HUDEP-2 (cell line): ENCODE measurements around the gene RPTOR.

ENCODE experiments used
- DNase-seq, 76 experiments: peaks; one replicate each; lab custom pipeline; 2025; ENCODE audit not compliant: unreplicated experiment in 76 of 76; lab: John Stamatoyannopoulos, UW

The RPTOR gene

DNA sequence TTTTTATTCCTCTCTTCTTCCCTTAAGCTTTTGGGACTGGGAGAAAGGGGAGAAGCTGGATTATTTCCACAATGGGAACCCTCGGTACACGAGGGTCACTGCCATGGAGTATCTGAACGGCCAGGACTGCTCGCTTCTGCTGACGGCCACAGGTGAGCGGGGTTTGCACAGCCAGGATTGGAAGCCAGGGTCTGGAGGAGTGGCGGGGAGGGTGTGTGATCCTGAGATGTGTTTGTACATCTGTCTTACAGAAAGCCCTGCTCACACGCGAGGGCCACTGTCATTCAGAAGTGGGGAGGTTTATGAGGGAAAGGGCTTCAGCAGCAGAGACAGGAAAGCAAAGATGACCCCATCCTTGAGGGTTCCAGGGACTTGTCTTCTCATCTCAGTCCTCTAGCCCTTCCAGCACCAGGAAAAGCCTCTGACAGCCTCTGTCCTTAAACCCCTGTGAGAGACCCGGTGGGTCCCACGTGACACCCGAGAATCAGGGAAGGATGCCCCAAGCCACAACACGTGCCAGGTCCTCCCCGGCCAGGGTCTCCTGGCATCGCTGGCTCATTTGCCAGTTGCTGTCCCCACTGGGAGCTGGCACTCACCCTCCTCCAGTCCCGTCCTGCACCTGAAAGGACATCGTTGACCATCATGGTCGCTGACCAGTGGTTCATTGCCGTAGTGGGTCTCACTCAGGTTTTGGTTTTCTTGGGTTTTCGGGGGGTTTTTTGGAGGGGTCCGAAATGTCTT, 402.7 kb downstream of the RPTOR start:
- DNase-seq: no peak

DNA sequence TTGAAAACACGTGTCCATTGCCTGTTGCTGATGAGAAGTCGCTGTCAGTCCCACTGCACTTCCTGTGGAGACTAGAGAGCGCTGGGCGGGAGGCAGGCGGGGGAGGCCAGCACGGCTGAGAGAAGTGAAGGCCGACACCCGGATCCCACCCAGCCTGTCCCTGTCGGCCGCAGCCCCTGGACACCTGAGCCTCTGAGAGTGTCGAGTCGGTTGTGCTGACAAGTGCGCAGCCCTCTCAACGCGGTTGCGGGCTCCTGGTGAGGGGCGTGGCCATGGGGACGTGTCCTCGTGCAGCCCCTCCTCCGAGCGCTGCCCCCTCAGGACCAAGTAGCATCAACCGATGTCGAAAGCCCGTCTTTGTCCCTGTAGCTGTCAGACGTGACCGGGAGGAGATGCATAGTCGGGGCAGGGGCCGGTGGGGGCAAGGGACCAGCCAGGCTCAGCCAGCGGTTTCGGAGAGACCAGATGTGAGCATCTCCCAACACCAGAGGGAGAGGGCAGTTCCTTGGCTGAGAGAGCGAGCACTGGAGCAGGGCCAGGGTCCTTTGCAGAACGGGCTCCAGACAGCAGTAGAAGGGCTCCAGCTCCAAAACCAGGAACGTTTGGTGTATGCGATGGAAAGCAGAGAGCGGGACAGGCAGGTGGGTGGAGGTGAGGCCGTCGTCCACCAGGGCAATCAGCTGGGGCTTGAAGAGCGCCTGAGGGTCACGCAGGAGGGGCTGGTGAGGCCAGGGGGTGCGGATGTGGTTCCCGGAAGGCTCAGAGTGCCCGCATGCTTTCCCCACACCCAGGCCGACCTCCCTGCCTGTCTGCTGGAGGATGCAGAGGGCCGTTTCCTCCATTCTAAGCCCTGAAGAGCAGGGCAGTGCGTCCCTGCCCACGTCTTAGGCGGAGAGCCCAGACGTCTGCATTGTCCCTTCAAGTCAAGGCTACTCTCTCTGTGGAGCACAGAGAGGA, 403.7 kb downstream of the RPTOR start:
- DNase-seq: no peak

DNA sequence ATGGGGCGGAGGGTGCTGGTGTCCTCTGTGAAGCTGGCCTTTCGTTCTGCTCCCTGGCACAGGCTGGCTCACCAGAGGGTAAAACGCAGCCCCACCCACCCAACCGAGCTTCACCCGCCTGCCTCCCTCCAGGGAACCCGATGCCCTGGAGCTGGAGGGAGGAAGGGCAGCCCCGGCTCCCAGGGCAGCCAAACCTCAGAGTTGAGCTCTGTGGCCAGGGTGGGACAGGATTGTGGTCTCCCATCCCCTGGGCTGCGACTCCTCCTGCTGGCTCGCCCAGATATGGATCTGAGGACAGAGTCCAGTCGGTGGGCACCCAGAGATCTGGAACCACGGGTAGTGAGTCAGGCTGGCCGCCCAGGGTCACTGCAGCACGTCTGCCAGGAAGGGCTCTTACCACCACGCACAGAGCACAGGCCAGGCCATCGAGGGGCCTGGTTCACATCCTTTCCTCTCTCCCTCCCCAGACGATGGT, 404.4 kb downstream of the RPTOR start:
- DNase-seq: no peak

DNA sequence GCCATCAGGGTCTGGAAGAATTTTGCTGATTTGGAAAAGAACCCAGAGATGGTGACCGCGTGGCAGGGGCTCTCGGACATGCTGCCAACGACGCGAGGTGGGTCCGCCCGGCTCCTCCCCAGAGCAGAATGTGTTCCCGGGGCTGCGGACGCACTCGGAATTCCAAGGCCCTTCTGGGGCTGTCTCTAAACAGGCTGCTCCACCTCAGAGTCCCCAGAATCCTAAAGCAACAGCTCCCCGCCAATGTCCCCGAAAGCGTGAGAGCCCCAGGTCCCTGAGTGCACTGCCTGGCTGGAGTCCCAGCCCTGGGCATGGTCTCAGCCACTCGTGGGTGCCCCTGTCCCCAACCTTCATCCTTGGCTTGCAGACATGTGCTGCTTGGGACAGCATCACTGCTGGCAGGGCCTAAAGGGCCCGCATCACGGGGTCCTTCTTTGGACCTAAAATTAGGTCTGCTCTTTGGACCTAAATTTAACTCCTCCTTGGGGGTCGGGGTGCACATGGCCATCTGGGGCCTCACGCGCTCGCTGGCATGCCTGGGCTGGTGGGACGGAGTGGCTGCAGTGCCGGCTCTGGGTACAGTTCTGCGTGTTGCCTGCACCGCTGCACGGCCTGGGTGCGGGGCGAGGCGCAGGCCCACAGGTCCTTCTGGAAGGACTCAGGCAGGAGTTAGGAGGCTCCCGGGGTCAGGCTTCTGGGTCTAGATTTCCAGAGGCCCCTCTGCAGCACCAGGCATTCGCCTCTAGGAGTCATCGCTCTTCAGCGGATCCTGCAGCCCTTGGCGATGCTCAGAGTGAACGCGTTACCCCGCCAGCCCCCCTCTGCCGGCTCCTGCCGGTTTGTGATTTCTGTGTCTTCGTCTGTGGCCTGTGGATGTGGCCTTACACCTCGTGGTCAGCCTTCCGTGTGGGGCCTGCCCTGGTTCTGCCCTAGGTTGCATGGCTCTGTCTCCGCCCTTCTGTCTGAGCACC, 405.1 kb downstream of the RPTOR start:
- no peak for DNase-seq

DNA sequence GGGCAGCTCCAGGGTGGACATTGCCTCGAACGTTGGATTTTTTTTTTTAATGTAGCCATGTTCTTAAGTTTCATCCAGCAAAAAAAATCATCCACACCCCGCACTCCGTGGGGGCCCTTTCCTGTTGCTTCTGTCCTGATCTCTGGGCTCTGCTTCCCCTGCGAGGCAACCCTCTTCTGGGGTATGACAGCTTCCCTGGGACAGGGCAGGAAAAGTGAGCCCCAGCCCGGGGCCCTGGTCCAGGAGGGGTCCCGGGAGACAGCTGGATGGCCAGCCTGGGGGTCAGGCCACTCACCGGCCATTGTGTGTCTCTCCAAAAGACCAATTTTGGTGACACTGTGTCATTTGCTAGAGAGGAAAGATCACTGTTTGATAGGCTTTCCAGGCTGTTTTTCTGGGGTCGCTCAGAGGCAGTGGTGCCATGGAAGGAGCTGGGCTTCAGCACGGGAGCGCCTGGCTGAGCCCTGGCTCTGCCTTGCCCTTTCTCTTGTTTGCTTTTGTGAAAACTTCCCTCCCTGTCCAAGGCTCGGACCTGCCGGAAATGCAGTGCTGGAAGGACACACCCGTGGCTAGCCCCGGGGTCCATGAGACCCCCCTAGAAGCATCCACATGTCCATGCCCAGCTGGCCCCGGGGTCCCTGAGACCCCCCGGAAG, 406.0 kb downstream of the RPTOR start:
- no peak for DNase-seq

DNA sequence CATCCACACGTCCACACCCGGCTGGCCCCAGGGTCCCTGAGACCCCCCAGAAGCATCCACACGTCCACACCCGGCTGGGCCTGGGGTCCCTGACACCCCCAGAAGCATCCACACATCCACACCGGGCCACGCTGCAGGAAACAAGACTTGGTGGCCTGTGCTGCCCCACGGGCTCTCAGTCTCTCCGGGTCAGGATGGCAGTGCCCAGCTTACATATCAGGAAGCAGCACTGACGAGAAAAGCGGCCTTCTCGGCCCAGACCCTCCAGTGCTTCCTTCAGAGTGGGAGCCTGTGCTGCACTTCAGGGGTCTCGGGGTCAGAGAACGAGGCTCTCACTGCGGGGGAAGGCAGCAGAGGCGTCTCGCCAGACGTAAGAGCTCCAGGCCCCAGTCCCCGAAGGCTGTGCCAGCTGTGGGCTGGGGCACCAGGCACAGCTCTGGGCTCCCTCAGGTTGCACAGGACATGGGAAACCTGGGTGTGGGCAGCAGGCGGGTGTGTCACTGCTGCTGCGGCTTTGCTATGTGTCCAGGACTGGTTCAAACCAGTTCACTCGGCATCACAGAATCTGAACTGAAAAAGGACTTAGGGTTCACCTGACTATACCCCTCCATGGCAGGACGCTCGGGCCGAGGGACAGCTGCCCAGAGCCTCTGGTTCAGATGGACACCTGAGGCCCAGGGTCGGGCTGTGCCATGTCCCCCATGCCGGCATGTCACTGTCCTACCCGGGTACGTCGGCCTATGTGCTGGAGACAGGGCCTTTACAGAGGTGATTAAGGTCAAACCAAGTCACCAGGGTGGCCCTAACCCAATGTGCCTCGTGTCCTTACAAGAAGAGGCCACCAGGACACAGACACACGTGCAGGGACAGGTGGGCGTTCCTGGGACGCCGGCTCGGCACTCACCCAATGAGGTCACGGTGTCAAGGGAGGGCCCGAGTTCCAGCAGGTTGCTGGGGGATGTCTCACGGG, 406.8 kb downstream of the RPTOR start:
- DNase-seq: no peak

DNA sequence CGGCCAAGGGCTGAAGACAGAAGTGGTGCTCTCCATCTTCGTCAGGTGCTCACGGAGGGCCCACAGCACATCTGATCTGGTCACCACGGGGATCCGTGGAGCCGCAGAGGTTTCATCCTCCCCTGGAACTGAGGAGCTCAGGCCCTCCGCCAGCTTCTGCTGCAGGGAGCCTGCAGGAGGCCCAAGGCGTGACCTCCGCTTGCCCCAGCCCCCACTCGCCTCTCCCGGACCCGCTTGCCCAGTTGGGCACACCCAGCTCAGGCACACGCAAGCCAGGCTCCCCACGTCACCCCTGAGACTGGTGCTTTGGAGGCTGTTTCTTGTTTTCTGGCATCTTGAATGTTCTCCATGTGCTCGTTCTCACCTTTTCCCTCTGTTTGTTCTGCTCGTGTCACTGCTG, 407.7 kb downstream of the RPTOR start:
- DNase-seq: no peak

DNA sequence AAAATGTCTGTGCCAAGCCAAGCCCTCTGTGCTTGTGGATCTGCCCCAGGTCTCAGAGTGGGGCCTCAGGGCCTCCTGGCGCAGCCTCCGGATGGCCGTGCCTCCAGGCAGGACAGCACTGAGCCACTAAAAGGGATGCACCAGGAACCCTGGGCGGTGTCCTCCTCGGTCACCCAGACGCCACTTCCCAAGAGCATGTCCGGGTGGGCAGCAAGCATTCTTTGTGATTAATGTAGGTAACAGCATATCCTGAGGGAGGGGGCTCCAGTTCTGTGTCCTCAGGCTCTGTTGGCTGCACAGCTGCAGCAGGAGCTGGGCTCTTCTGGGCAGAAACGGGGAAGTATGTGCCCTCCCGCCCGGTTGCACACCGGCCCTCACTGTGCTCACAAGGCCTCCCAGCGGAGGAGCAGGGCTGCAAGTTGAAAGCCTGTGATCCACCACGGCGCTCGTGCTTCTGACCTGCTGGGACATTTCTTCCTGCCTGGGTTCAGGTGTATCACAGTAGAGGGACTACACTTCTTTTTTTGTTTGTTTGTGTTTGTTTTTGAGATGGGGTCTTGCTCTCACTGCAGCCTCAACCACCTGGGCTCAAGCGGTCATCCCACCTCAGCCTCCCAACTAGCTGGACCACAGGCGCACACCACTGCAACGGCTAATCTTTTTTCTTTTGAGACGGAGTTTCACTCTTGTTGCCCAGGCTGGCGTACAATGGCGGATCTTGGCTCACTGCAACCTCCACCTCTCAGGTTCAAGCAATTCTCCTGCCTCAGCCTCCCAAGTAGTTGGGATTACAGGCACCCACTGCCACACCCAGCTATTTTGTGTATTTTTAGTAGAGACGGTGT, 409.1 kb downstream of the RPTOR start:
- no peak for DNase-seq

DNA sequence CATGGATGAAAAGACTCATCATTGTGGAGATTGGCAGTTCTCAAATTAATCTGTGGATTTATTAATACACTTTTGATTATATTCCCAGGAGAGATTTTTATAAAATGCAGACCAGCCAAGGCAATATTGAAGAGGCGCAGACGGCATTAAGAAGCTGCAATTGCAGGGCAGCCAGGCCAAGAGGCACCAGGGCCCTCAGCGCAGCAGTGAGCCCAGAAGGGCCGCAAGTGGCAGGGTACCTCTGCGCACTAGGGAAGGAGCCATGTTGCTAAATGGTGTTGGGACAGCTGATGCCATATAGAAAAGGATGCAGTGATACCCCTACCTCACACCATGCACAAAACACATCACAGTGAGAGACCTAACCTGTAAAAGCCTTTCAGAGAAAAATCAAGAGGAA, 410.4 kb downstream of the RPTOR start:
- DNase-seq: no peak

DNA sequence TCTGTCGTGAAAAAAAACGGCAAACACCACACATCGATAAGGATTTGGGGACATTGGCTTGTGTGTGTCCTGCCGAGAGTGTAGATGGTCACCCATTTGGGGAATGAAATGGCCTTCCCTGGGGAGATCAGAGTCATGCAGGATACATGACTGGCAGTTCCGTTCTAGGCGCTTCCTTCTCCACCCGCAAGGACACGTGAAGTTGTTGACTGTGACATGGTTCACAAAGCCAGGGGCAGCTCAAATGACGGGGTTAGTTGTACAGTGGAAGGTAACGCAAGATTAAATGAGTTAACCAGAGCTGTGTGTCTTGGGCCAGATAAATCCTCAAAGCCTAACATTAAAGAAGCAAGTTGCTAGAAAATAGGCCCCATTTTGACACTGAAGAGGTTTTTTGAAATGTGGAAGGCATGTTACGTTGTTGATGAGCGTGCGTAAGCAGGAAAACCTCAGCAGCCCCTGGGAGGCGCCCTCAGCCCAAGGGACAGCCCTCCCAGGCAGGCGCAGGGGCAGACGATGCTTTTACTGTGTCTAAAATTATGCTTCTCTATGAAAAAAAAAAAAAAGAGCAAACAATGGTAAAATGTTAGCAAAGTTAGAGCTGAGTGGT, 411.1 kb downstream of the RPTOR start:
- no peak for DNase-seq

DNA sequence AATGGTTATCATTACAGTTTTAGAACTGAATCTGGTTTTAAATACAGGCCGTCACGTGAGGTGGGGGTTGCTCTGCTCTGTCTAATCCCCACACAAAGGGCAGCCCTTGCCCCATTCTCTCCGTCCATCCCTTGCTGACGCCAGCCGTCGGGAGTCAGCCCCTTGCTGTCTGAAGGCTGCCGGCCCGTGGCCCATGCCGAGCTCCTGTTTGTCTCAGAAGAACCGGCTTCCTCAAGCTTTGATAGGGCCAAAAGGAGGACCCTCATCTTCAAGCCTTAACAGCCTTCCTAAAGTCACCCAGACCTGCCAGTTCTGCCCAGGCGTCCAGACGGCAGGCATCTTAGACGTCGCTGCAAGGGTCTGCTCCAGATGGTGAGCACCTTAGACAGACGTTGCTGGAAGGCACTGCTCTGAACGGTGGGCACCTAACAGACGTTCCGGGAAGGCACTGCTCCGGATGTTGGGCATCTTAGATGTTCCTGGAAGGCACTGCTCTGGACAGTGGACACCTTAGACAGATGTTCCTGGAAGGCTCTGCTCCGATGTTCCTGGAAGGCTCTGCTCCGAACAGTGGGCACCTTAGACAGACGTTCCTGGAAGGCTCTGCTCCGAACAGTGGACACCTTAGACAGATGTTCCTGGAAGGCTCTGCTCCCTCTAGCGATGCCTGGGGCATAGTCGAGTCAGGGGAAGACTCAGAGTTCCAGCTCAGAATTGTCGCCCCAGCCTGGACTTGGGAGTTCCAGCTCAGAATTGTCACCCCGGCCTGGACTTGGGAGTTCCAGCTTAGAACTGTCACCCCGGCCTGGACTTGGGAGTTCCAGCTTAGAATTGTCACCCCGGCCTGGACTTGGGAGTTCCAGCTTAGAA, 411.9 kb downstream of the RPTOR start:
- no peak for DNase-seq

DNA sequence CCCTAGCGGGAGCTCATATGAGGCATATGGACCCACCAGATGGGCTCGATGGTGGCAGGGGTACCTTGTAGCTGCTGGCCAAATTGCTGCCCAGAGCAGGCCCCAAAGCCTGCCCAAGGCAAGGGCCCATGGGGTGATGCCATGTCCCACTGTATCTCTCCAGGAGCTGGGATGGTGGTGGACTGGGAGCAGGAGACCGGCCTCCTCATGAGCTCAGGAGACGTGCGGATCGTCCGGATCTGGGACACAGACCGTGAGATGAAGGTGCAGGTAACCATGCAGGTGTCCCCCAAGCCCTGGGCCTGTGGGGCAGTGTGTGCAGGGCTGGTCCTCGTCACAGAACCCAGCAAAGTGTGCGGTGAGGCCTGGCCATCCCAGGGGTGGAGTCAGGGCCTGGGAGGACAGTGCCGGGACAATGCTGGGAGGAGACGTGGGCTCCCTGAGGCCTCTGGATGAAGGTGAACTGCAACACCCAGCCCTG, 412.9 kb downstream of the RPTOR start:
- no peak for DNase-seq

DNA sequence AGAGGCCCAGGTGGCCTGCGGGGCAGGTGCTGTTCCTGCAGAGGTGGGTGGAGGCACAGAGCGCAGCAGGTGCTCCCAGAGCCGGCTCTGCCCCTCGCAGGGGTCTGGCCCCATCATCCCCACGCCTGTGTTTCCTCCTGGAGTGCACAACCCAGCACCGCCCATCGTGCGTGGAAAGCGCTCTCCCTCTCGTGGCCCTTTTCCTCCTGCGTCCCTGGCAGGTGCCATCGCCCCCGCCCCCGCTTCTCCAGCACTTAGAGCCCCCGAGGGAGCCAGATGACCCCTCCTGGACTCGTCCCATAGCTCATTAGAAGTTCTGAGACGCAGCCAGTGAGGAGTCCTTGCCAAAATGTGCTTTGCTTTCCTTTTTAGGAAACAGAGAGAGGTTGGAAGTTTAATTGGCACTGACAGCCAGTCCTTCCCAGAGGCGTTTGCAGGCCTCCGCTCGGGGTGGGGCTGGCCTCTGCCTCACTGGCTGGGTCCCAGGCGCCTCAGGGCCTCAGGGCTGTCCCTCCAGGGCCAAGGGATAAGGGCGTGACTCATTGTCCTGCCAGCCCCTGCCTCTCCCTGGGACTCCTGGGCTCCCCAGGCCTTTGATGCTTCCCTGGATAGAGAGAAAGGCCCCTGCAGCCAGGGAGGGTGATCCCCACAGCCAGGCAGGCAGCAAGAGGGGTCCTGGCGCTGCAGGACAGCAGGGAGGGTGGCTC, 414.8 kb downstream of the RPTOR start:
- DNase-seq: no peak

DNA sequence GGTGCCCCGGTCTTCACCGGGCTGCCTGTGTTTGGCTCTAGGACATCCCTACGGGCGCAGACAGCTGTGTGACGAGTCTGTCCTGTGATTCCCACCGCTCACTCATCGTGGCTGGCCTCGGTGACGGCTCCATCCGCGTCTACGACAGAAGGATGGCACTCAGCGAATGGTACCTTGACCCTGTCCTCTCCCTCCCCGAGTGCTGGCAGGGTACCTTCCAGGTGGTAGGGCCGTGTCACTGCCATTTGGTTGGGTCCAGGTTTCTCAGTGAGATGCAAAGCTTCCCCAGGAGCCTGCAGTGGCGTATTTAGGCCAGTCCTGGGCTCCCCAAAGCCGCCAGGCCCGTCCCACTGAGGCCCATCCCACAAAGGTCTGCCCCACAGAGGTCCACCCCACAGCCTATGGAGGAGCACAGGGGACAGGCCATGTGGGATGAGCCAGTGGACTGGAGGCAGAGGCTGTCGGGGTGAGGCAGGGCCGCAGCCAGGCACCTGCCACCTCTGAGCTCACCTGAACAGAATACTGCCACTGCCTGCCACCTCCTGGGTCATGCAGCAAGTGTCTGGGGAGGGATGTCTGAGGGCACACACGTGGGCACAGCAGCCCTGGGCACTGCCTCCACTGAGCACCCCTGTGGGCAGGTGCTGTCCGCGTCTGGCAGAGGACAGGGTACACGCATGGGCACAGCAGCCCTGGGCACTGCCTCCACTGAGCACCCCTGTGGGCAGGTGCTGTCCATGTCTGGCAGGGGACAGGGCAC, 415.6 kb downstream of the RPTOR start:
- no peak for DNase-seq

DNA sequence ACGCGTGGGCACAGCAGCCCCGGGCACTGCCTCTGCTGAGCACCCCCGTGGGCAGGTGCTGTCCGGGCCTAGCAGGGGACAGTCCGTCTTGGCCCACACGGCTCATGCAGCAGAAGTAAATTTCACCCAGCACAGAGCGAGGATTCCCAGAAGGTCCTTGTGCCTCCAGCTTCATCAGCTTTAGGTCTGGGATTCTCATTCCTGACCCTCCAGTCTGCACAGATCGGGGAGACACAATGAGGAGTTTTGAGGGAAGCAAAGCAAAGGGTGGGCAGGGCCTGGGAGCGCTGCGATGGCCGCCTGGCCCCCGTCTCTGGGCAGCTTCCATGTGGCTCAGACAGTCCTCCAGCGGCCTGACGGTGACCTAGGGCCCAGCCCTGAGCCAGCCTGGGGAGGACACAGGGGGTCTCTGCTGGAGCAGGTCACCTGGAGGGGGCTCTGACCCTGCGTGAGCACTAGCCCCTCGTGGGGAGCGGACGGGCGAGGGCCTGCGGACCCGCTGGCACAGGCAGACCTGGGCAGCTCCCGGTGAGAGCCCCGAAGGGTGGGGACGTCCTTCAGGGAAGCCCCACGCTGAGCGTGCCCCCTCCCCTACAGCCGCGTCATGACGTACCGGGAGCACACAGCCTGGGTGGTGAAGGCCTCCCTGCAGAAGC, 416.3 kb downstream of the RPTOR start:
- DNase-seq: no peak
